ENCODE data around the gene XKR7. TPM values are rescaled to one million over a fixed set of nuclear protein-coding genes. Genes with fewer than 3 reads are reported as not detected.

The XKR7 gene
- total and polyA plus RNA-seq, 10 of the 15 experiments (the other 5 are each of a cell fraction or from before 2014, with no cell fraction given), result not detected

DNA sequence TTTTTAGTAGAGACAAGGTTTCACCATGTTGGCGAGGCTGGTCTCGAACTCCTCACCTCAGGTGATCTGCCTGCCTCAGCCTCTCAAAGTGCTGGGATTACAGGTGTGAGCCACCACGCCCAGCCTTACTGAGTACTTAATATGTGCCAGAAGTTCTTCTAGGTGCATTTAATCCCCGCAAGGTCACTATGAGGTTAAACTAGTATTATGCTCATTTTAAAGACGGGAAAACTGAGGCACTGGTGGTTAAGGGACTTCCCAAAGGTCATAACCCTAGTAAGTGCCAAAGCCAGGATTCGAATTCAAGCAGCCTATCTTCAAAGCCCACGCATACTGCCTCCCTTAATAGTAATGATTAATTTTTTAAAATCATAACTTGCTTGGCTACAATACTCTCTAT is 41.6 kb downstream of the XKR7 start (continued):
- TF ChIP-seq ZBTB4 (CRISPR knock-in tag; IDR thresholded peaks at IDR 0.05) (no peak), EP300 (IDR thresholded peaks at IDR 0.05; ENCODE audit: borderline replicate concordance in 1 of 2, control insufficient read depth in 1 of 2, low read depth in 2 of 2, low read length in 2 of 2) (no peak), HDGF (IDR thresholded peaks at IDR 0.05) (no peak), MEF2B (IDR thresholded peaks at IDR 0.05; ENCODE audit: partially characterized antibody, poor library complexity, severe bottlenecking) (no peak), CHD1 (IDR thresholded peaks at IDR 0.05; ENCODE audit: low read depth, low read length) (no peak), PAX8 (IDR thresholded peaks at IDR 0.05) (no peak), DPF2 (IDR thresholded peaks at IDR 0.05) (no peak)
- TF ChIP-seq, protein P1, sequence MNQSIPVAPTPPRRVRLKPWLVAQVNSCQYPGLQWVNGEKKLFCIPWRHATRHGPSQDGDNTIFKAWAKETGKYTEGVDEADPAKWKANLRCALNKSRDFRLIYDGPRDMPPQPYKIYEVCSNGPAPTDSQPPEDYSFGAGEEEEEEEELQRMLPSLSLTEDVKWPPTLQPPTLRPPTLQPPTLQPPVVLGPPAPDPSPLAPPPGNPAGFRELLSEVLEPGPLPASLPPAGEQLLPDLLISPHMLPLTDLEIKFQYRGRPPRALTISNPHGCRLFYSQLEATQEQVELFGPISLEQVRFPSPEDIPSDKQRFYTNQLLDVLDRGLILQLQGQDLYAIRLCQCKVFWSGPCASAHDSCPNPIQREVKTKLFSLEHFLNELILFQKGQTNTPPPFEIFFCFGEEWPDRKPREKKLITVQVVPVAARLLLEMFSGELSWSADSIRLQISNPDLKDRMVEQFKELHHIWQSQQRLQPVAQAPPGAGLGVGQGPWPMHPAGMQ (IDR thresholded peaks at IDR 0.05; ENCODE audit: borderline replicate concordance), result no peak
- TF ChIP-seq, protein P2, sequence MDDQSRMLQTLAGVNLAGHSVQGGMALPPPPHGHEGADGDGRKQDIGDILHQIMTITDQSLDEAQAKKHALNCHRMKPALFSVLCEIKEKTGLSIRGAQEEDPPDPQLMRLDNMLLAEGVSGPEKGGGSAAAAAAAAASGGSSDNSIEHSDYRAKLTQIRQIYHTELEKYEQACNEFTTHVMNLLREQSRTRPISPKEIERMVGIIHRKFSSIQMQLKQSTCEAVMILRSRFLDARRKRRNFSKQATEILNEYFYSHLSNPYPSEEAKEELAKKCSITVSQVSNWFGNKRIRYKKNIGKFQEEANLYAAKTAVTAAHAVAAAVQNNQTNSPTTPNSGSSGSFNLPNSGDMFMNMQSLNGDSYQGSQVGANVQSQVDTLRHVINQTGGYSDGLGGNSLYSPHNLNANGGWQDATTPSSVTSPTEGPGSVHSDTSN (IDR thresholded peaks at IDR 0.05; ENCODE audit: insufficient replicate concordance, low read depth, low read length), result no peak

All from GM12878 (cell line).